ENCODE data around the gene STK4.

Gene STK4

GRCh38 chr20:44967207-44967807 is 995 bp downstream of the STK4 start:
- TF ChIP-seq, protein P1, sequence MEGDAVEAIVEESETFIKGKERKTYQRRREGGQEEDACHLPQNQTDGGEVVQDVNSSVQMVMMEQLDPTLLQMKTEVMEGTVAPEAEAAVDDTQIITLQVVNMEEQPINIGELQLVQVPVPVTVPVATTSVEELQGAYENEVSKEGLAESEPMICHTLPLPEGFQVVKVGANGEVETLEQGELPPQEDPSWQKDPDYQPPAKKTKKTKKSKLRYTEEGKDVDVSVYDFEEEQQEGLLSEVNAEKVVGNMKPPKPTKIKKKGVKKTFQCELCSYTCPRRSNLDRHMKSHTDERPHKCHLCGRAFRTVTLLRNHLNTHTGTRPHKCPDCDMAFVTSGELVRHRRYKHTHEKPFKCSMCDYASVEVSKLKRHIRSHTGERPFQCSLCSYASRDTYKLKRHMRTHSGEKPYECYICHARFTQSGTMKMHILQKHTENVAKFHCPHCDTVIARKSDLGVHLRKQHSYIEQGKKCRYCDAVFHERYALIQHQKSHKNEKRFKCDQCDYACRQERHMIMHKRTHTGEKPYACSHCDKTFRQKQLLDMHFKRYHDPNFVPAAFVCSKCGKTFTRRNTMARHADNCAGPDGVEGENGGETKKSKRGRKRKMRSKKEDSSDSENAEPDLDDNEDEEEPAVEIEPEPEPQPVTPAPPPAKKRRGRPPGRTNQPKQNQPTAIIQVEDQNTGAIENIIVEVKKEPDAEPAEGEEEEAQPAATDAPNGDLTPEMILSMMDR (conservative IDR thresholded peaks at IDR 0.05; ENCODE audit: low read depth, low read length), result no peak
- peak overlapping the region; percentile 97 for H3K4me3 ChIP-seq (ENCODE audit: low read length)
- no peak for DNase-seq (ENCODE audit: low read depth)

GRCh38 chr20:44969300-44969894 is 3.1 kb downstream of the STK4 start:
- DNase-seq (ENCODE audit: low read depth), result no peak
- TF ChIP-seq, protein P1 (conservative IDR thresholded peaks at IDR 0.05; ENCODE audit: low read depth, low read length), result no peak
- H3K4me3 ChIP-seq (ENCODE audit: low read length), result no peak overlapping the region

- no peak for DNase-seq (ENCODE audit: low read depth)
- TF ChIP-seq, protein P1 (conservative IDR thresholded peaks at IDR 0.05; ENCODE audit: low read depth, low read length), result no peak
- no peak overlapping the region for H3K4me3 ChIP-seq (ENCODE audit: low read length)
These were observed 4.0 kb downstream of the STK4 start for GRCh38 chr20:44970243-44970757.

DNA sequence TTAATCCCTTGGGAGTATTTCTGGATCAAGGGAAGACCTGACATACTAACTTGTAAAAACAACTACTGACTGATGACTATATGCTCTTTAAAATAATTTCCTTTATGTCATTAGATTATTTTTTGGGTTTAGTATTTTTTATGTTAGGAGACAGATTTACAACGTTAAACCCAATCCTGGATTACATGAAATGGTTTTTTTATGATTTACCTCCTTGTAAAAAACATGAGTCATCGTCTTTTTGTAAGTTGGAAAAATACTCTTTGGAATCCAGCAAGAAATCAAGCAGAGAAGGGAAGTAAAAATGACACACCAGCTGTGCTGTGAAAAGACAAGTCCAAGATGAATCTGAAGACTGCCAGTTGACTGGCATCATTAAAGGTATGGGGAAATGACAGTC is 6.7 kb downstream of the STK4 start:
- DNase-seq (ENCODE audit: low read depth), result no peak
- no peak overlapping the region for H3K4me3 ChIP-seq (ENCODE audit: low read length)
- TF ChIP-seq, protein P1 (conservative IDR thresholded peaks at IDR 0.05; ENCODE audit: low read depth, low read length), result no peak

- no peak overlapping the region for H3K4me3 ChIP-seq (ENCODE audit: low read length)
- TF ChIP-seq, protein P1 (conservative IDR thresholded peaks at IDR 0.05; ENCODE audit: low read depth, low read length), result no peak
- DNase-seq (ENCODE audit: low read depth), result no peak
These were observed 10.4 kb downstream of the STK4 start for GRCh38 chr20:44976698-44977097.

- H3K4me3 ChIP-seq (ENCODE audit: low read length), result no peak overlapping the region
- no peak for DNase-seq (ENCODE audit: low read depth)
- TF ChIP-seq, protein P1 (conservative IDR thresholded peaks at IDR 0.05; ENCODE audit: low read depth, low read length), result no peak
These were observed 12.8 kb downstream of the STK4 start for GRCh38 chr20:44979090-44979621.
